HuH-7.5 (cell line): ENCODE results near the gene PGK2.
"Not testable (repeated sequence)": the region's sequence is repeated elsewhere in the genome, so short reads cannot be mapped to it uniquely, and the experiment has no call there.

Experiments used
- DNase-seq: peaks from one replicate; pipeline ENCODE4 v3.0.0; 2011; ENCODE audit warnings: low spot score

The PGK2 gene

DNA sequence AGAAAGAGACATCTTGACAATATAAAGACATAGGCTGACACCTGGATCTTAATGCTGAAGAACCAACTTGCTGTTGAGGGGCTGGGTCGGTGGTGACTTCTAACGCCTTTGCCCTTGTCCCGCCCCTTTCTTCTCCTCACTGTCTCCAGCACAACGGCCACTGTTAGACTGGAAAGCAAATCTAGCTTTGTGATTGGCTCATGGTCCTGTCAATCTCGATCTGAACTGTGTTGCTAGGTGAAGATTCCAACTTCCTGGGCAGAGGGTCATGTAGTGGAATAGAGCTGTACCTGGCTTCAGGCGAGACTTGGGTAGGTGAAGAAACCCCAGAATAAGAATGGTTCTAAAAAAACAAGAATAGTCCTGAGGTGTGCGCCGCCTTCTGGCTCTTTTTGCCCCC is at the start of gene PGK2:
PGK2 (minus strand) TSS at position 110 of the 400 bp plus-strand sequence; CDS start at position 12, 98 bp downstream.
- DNase-seq, result no peak

DNA sequence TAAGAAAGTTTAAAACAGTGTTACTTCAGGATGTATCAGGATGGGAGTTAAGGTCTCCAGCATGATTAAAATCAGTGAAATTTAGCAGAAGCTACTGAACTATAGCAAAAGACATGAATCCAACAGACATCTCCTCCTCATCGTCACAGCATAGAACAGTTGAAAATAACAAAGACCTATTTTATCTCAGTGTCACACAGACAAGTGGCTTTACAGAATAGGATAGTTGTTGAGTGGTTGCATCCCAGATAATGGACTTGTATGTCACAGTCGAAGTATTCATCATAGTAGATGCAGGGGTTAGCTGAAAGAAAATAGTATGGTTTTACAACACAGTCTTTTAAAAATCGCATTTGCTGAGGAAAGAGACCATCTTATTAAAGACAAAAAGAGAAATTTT is 48.1 kb upstream of the PGK2 start:
- DNase-seq, result no peak

DNA sequence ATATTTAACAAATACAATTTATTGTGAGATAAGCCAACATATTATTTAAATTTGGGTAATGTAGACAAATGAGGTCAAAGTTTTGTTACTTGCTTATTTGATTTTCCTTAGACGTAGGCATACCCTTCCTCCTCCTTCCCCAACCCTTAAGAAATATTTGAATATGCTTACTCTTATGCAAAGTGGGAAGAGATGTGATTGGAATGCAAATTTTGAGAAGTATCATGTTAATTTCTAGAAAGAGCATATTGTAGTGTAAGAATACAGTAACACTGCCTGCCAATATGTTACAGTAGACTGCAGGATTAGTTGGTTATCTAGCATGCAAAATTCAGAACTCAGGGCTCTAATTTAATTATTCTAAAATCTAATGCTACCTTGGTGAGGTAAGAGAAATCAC is 46.3 kb upstream of the PGK2 start:
- no peak for DNase-seq

DNA sequence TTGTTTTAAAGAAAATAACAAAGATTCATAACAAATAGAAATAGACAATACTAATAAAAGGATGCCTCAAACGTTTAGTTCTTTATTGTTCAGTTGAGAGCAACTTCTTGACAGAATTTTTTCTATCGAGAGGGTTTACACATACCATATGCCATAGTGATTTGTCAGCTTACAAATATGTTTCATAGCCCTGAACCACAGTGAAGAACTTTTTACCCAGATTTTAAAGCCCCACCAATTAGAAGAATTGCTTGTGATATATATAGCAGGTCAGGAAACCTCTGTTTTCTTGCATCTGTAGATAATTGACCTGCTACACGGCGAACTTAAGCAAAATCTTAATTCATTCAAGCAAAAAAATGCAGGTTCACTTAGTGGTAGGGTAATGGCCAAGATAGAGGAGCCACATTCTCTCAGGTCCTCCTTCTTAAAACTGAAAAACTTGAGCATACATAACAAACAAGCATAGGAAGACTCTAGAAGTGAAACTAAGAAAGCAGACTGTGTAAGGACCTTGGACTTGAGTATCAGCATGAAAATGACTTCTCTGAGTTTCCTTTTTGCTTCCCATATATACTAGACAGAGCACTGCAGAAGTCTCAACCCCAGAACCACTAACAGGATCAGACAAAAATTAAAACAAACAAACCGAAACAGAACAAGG is 39.8 kb upstream of the PGK2 start:
- no peak for DNase-seq

DNA sequence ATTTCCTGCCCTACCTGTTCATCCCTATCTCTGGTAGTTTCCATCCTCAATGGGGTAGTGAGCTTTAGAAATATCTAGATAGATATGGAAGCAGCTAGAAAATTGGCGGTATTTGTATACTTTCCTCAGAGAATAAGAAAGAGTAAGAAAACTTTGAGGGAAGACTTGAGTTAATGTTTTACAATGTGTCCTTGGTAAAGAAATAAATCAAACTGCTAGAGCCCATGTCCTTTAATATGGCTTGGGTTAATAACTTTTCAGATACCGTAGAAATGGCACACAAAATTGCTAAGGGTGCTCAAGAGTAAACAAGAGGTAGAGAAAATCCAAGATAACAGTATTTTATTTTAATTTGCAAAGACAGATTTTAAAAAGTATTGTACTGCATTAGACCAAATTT is 28.1 kb upstream of the PGK2 start:
- no peak for DNase-seq

DNA sequence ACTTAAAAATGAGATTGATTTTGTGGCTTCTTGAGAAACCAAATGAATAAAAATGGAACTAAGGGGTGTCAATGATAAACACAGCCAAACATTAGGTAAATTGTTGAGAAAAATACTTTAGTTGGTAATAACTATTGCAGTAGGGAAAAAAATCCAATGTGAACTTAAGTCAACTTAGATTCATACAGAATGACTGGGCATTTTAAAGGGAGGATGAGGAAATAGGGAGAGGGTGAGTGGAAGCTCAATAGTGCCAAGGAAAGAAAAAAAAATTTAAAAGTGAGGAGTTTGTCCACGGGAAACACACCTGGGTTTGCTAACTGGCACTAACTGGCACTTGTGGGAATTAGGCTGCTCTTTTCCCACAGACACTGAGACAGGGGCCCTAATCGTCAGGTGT is 26.2 kb upstream of the PGK2 start:
- DNase-seq, result no peak

DNA sequence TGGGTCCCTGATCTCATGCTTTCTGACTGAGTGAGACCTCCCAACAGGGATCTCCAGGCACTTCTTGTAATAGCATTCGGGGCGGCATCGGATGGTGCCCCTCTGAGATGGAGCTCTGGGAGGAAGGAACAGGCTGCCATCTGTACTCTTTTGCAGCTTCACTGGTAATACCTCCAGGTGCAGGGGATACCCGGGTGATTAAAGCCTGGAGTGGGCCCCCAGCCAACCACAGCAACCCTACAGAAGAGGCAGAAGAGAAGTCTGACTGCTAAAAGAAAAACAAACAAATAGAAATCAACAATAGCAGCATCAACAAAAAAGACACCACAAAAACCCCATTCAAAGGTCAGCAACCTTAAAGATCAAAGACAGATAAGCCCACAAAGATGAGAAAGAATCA is 19.1 kb upstream of the PGK2 start:
- no peak for DNase-seq

DNA sequence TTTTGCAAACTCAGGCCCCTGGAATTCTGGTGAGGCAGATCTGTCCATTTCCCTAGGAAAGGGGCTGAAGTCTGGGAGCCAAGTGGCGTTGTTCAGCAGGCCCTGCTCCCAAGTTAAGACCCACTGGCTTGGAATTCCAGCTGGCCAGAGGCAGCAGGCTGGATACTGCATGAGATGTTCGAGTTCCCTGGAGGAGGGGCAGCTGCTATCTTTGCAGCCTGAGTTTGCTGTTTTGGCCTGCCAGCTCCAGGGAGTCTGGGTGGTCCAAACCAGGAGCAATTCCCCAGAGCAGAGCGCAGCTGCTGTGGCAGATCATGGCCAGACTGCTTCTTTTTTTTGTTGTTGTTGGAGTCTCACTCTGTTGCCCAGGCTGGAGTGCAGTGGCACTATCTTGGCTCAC is 18.2 kb upstream of the PGK2 start:
- DNase-seq, result no peak

DNA sequence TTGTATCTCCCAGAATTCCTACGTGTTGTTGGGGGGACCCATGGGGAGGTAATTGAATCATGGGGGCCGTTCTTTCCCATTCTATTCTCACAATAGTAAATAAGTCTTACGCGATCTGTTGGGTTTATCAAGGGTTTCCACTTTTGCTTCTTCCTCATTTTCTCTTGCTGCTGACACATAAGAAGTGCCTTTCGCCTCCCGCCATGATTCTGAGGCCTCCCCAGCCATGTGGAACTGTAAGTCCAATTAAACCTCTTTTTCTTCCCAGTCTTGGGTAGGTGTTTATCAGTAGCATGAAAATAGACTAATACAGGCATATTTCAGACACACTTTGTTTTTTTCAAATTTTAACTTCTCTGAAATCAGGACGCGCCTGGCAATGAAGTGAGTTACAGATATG is 14.4 kb upstream of the PGK2 start:
- no peak for DNase-seq

DNA sequence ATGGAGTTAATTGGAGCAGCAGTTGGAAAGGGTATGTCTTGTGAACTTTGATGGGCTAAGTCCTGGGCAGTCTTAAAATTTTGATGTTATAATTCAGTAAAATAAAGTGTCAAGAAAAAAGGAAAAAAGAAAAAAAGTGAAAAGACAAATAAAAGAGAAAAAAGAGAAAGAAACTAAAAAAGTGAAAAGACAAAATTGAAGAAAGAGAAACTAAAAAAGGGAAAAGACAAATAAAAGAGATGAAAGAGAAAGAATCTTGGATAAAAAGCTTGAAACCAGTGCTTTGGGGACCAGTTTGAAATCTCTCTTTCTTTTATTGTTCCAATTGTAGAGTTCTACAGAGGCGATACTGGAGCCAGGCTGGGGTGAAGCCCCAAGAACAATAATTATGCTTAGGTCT is 12.0 kb upstream of the PGK2 start:
- no peak for DNase-seq

DNA sequence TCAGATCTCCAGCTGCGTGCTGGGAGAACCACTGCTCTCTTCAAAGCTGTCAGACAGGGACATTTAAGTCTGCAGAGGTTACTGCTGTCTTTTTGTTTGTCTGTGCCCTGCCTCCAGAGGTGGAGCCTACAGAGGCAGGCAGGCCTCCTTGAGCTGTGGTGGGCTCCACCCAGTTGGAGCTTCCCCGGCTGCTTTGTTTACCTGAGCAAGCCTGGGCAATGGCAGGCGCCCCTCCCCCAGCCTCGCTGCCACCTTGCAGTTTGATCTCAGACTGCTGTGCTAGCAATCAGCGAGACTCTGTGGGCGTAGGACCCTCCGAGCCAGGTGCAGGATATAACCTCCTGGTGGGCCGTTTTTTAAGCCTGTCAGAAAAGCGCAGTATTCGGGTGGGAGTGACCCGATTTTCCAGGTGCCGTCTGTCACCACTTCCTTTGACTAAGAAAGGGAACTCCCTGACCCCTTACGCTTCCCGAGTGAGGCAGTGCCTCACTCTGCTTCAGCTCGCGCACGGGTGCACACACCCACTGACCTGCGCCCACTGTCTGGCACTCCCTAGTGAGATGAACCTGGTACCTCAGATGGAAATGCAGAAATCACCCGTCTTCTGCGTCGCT is 9.9 kb upstream of the PGK2 start:
- DNase-seq, result not testable (repeated sequence)

DNA sequence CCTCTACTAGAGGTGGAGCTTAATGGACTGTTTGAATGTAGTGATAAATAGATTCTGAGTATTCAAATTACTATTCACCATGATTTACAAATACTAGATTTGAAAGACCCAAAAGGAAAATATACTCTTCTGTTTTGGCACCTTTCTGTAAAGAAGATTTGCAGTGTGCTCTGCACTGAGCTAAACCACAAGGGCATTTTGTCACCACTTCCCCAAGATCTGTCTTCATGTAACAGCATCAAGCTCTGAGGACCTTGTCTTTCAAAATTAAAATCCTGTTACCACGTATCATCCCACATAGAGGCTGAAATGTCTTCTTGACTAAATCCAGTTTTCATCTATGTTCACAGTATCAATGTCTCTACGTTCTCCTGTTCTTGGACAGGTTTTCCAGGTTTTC is 3.3 kb upstream of the PGK2 start:
- DNase-seq, result no peak

DNA sequence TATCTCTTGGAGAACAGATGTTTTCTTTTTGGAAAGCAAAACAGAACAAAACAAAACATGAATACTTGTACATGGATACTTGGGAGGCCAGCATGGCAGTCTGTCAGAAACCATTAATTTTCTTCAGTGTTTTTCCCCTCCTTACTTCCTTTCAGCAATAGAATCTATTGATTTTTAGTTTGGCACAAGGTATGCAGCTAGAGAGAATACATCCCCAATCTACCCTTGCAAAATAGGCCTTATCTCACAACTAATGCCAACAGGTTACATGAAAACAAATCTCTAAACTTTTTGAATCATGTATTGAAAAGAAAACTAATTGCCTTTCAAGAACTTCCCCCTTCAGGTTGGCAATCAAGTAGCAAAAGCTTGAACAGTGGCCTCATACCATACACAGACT is 2.8 kb downstream of the PGK2 start:
- DNase-seq, result no peak

DNA sequence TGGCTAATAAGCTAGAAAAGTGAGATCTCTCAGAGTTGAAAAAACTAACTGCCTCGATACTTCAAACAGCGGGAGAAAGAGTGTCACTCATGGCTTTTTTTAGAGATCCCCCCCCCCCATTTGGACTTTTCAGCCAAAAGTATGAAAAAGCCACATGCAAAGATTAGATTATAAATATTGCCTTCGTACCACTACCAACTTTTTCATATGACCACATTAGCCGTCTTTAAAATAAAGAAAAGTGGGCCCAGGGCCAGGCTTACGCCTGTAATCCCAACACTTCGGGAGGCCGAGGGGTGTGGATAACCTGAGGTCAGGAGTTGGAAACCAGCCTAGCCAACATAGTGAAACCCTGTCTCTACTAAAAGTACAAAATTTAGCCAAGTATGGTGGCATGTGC is 4.4 kb downstream of the PGK2 start:
- no peak for DNase-seq

DNA sequence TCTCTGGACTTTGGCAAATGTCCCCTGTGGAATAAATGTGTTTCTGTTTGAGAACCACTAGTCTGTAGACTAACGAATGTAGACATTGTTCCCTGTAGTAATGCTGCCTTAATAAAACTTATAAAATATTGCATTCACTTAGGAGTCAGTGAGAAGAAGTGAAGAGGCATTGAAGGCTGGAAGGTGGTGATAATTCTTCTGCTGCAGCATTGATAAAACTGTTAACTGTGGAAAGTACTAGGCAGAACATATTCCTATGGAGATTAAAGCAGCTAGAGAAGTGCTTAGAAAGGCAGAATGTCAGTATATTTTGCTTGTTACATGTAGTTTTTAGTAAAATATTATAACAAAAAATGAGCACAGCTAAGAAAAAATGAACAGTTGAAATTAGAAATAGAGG is 4.8 kb downstream of the PGK2 start:
- DNase-seq, result no peak

DNA sequence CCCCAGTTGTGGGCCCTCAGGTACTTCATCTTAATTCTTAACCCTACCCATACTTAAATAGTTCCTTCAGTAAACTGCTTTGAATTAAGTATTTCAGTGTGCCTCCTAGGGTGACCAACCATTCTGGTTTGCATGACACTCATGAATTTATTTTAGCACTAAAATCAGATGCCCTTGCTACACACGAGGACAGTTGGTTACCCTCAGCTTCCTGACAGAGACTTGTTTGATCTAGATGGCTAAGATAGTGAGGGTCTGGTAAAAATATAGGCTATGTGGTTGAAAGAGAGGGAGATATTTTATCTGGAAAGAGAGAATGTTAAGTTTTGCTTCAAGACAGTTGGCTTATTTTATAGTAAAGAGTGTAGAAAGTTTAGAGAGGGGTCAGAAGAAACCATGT is 10.6 kb downstream of the PGK2 start:
- no peak for DNase-seq

DNA sequence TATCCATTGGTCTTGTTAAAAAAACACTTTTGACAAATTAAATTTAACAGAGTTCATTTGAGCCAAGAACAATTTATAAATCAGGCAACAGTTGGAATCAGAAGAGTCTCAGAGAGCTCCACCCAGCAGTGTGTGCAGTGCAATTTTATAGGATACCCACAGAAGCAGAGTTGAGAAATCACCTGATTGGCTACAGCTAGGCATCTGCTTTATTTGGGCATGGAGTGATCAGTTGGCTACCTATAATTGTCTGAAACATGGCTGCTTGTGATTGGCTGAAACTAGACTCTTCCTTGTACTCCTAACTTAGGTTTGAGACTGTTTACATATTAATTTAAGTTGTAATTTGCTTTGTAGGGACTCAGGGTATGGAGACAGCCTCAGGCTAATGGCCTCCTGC is 12.0 kb downstream of the PGK2 start:
- DNase-seq, result no peak

DNA sequence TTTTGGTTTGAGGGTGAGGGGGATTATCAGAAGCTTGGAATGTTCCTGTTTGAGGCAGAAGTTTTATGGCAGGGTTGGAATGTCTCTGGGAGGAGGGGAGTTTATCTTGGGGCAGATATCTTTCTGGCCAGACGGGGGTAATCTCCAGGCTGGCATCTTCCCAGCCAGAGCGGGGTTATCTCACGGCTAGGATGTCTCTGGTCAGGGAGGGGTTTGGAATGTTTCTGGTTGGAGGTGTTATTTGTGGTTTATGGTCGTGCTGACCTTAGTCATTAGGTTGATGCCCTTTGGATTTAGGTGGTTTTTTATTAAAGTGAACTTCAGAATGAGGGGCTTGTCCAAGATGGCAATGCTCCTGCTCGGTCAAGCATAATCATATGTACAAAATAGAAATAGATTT is 14.8 kb downstream of the PGK2 start:
- DNase-seq, result no peak

DNA sequence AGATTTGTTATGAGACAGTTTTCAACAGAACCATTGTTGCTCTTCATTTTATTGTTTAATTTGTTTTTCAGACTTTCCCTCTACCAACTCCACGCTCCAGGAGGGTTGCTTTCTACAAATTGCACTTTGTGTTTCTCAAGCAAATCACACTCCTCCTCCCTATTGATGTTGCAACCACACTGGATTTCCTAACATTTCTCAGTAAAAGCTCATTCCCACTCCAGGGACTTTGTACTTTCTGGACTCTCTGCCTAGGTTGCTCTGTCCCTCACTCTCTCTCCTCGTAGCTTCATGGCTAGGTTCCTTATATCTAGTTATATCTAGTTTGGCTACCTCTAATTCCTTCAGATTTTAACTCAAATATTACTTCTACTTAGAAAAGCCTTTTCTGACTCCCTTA is 20.3 kb downstream of the PGK2 start:
- DNase-seq, result no peak

DNA sequence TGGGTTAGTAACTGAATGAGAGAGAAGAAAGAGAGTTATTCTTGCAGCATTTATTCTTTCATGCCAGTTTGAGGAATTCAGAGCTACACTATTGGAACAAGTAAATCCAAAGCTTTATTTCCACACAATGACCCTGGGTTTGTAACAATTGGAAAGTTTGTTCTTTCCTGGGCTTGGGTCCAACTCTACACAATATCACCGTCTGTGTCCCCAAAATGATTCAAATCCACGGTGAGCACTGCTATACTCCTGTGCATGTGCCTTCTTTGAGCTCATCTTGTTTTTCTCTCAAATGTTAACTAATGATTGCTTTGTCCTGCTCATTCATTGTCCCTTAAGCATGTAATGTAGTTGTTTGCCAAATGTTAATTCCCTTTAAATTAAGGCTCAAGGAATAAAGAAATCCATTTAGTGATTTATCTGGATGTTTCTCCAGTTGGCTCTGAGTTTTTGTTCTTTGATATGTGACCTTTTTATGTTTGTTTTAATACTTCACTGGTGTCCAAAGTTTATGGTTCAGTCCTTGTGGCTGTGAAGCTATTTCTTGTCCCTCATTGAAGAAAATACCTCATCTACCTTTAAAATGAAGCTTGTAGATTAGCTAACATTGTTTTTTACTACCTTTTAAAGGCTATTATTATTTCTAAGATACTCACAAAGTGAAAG is 22.4 kb downstream of the PGK2 start:
- DNase-seq, result no peak

DNA sequence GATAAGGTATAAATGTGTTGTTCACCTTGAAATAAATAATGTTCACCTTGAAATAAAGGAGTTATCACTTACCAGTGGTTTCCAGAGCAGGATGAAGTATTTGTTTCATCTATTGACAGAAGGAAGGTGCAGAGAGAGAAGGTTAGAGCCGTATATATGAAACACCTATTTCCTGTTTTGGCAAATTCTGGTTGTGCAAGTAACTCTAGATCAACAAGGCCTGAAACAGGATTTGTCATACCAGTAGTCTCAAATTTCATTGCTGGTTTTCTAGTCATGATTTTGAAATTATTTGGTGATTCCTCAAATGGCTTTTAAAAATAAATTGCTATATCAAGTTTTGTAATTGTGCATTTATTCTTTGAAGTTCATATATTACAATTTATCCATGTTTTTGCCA is 42.8 kb downstream of the PGK2 start, which contains the start of gene CRISP3:
CRISP3 (minus strand) TSS at position 130 of the 400 bp plus-strand sequence; CDS start at position 109, 21 bp downstream.
- DNase-seq, result no peak

DNA sequence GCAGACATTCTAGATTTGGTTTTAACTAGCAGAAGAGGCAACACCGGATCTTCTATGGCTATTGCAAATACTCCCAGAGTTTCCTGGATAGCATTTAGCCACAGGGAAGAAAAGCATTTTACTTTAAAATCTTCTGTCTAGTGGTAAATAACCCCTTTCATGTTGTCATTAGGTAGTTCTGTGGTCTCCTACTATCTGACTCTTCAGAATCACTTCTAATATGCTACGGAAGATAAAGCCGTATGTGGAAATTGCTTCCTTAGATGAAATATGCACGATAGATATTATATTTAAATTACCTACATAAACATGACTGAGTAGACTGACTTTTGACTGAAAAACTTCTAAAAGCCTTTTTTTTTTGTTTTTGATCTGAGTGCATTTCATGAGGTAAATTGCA is 43.7 kb downstream of the PGK2 start:
- DNase-seq, result no peak

DNA sequence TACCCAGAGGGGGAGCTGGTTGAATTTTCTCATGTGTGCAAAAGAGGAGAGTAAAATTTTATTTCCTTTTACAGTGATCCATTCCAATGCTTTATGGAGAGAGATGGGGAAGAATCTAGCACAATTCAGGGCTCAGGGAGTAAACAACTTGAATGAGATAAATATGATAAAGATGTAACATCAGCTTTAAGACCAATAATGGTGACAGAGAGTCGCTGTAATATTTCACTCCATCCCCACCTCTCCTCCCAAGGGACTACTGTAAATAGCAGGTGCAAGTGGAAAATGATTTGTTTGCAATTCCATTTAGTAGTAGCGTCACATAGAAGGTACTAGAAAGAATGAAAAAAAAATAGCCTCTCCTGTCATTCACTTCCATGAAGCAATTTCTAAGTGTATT is 47.7 kb downstream of the PGK2 start:
- no peak for DNase-seq
